ENCODE measurements around the gene RHBDF1. TPM values are rescaled to one million over a fixed set of nuclear protein-coding genes. Genes with fewer than 3 reads are reported as not detected.

Gene RHBDF1
- total and polyA plus RNA-seq, 10 donors: 6.5 to 23.0 (median 10.6) TPM

GRCh38 chr16:85407-85782 is 13.0 kb upstream of the RHBDF1 start:
- TF ChIP-seq CTCF (IDR thresholded peaks at IDR 0.05 in 8 of 11, conservative IDR thresholded peaks at IDR 0.05 in 3 of 11) (no peak), POLR2A (IDR thresholded peaks at IDR 0.05) (no peak), POLR2AphosphoS5 (IDR thresholded peaks at IDR 0.05) (no peak)
- Histone ChIP-seq H3K4me3 (peak overlapping the region in 1 of 8 donors; percentile 18), H3K4me1 (peaks cover 25 to 59% (median 39%) of the 10 kb centered on the region in 6 donors), H3K27me3 (replicated peaks in 1 of 7) (no peaks in the 10 kb centered on the region), H3K9me3 (no peaks in the 10 kb centered on the region), H3K36me3 (peaks cover 0 to 94% (median 45%) of the 10 kb centered on the region in 6 donors), H3K27ac (peak overlapping the region; percentile 66 to 86 (median 78))
- intact Hi-C loops (cut with DNase I; ENCODE audit: low total_unique reads): no loop called here
- no peak for DNase-seq
- 56 to 75% (median 62%) methylated on average over 4 to 18 of the region's 18 CpGs for WGBS, 5 donors

- Histone ChIP-seq H3K9me3 (no peaks in the 10 kb centered on the region), H3K4me1 (peaks cover 25 to 64% (median 41%) of the 10 kb centered on the region in 6 donors), H3K36me3 (peaks cover 0 to 94% (median 42%) of the 10 kb centered on the region in 6 donors), H3K4me3 (peak overlapping the region in 1 of 8 donors; percentile 18), H3K27ac (peak overlapping the region; percentile 66 to 86 (median 78)), H3K27me3 (replicated peaks in 1 of 7) (no peaks in the 10 kb centered on the region)
- WGBS, 5 donors: 4 to 20% (median 14%) methylated on average over 2 to 7 of the region's 7 CpGs
- peak; percentile 87 for DNase-seq
- intact Hi-C loops (cut with DNase I; ENCODE audit: low total_unique reads): no loop called here
- TF ChIP-seq POLR2AphosphoS5 (IDR thresholded peaks at IDR 0.05) (peak; percentile 73 to 92 (median 88)), POLR2A (IDR thresholded peaks at IDR 0.05) (no peak), CTCF (IDR thresholded peaks at IDR 0.05 in 8 of 11, conservative IDR thresholded peaks at IDR 0.05 in 3 of 11) (peak in 2 of 11 experiments; percentile 4 to 13)
Observed at GRCh38 chr16:84718-85406, 12.4 kb upstream of the RHBDF1 start.

DNA sequence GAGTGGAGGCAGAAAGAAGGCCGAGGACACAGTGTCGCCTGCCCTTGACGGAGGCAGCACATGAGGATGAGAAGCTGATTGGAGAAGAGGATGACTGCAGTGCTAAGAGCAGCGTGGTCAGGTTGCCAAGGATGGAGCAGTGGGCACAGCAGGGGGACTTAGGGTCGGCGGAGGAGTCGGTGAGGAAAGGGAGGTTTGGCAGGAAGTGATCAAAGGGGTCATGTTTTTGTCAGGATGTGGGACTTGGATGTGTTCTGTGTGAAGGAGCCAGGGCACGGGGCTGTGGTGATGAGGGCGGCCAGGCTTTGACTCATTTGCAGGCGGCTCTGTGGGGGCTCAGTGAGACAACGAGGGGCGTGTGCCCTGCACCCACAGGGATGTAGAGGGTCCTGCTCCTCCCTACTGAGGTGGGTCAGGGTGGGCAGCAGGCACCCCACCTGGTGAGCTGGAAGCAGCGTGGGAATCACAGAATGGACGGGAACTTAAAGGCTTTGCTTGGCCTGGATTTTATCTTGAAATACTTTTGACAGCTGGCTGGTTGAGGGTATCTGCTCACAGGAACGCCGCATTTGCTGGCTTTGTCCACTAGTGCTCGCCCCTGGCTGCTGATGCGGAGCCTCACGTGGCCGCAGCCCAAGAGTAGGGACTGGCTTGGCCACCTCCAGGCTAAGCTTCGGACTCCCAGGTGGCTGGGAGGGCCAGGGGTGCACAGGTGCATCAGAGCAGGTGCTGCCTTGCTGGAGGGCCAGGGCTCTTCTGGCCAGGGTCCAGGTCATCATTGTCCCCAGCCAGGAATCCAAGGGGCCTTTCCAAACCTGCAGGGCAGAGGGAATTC is 11.6 kb upstream of the RHBDF1 start:
- intact Hi-C loops (cut with DNase I; ENCODE audit: low total_unique reads): no loop called here
- DNase-seq: no peak
- no peaks in the 10 kb centered on the region for H3K9me3 ChIP-seq
- peaks cover 25 to 73% (median 47%) of the 10 kb centered on the region in 6 donors for H3K4me1 ChIP-seq
- H3K4me3 ChIP-seq: no peak overlapping the region
- TF ChIP-seq POLR2A (IDR thresholded peaks at IDR 0.05): no peak
- peak; percentile 42 to 52 (median 47) for TF ChIP-seq POLR2AphosphoS5 (IDR thresholded peaks at IDR 0.05)
- 44 to 61% (median 56%) methylated on average over 16 to 21 of the region's 21 CpGs for WGBS, 5 donors
- H3K27ac ChIP-seq: peak overlapping the region; percentile 66 to 86 (median 78)
- peaks cover 0 to 92% (median 37%) of the 10 kb centered on the region in 6 donors for H3K36me3 ChIP-seq
- H3K27me3 ChIP-seq (replicated peaks in 1 of 7): no peaks in the 10 kb centered on the region

GRCh38 chr16:83060-83603 is 10.7 kb upstream of the RHBDF1 start:
- TF ChIP-seq POLR2A (IDR thresholded peaks at IDR 0.05) (no peak), POLR2AphosphoS5 (IDR thresholded peaks at IDR 0.05) (peak in 1 of 3 donors; percentile 50)
- Histone ChIP-seq H3K4me1 (peaks cover 30 to 80% (median 53%) of the 10 kb centered on the region in 6 donors), H3K27me3 (replicated peaks in 1 of 7) (no peaks in the 10 kb centered on the region), H3K4me3 (no peak overlapping the region), H3K27ac (peak overlapping the region in 5 of 8 donors; percentile 74 to 86 (median 81)), H3K36me3 (peaks cover 0 to 83% (median 29%) of the 10 kb centered on the region in 6 donors), H3K9me3 (no peaks in the 10 kb centered on the region)
- intact Hi-C loops (cut with DNase I; ENCODE audit: low total_unique reads): no loop called here
- 94 to 98% (median 96%) methylated on average over 27 to 31 of the region's 31 CpGs for WGBS, 5 donors
- no peak for DNase-seq
